ENCODE results near the gene USP37. TPM values are rescaled to one million over a fixed set of nuclear protein-coding genes. Genes with fewer than 3 reads are reported as not detected.
"Not testable (repeated sequence)": the region's sequence is repeated elsewhere in the genome, so short reads cannot be mapped to it uniquely, and the experiment has no call there.

The USP37 gene
- total RNA-seq, 2 experiments from 2014 or later: 30.2 to 32.7 TPM

- ChIA-PET CTCF (no interaction called here), POLR2A (no interaction called here)
- Mint-ChIP-seq H3K27ac (no peak overlapping the region), H3K4me3 (no peak overlapping the region), H3K36me3 (ENCODE audit: low read depth) (peaks cover 62% of the 10 kb centered on the region), H3K4me1 (no peaks in the 10 kb centered on the region), H3K27me3 (no peaks in the 10 kb centered on the region), H3K9me3 (no peaks in the 10 kb centered on the region)
- DNase-seq: no peak
Measured at GRCh38 chr2:218536804-218537494, 31.2 kb downstream of the USP37 start.

GRCh38 chr2:218529990-218530389 is 38.2 kb downstream of the USP37 start:
- no peak overlapping the region for H3K27ac Mint-ChIP-seq
- H3K9me3 Mint-ChIP-seq: peaks cover 9% of the 10 kb centered on the region
- no peak overlapping the region for H3K4me3 Mint-ChIP-seq
- no peaks in the 10 kb centered on the region for H3K4me1 Mint-ChIP-seq
- no peaks in the 10 kb centered on the region for H3K27me3 Mint-ChIP-seq
- ChIA-PET POLR2A (no interaction called here), CTCF (interaction anchor here (1.4 kb wide), 1 partner anchor 13 kb away, joined by 6 read pairs; no protein-coding TSS in a partner anchor)
- peaks cover 83% of the 10 kb centered on the region for H3K36me3 Mint-ChIP-seq (ENCODE audit: low read depth)
- no peak for DNase-seq

GRCh38 chr2:218528409-218528808 is 39.7 kb downstream of the USP37 start:
- H3K4me3 Mint-ChIP-seq, POLR2A ChIA-PET, H3K27ac Mint-ChIP-seq, DNase-seq, H3K4me1 Mint-ChIP-seq, H3K27me3 Mint-ChIP-seq: not testable (repeated sequence)
- CTCF ChIA-PET: interaction anchor here (1.4 kb wide), 1 partner anchor 12 kb away, joined by 6 read pairs; no protein-coding TSS in a partner anchor
- Mint-ChIP-seq H3K36me3 (ENCODE audit: low read depth) (peaks cover 90% of the 10 kb centered on the region), H3K9me3 (peaks cover 13% of the 10 kb centered on the region)

GRCh38 chr2:218523651-218524050 is 44.5 kb downstream of the USP37 start:
- ChIA-PET CTCF (no interaction called here), POLR2A (no interaction called here)
- H3K9me3 Mint-ChIP-seq: peaks cover 13% of the 10 kb centered on the region
- H3K27ac Mint-ChIP-seq: no peak overlapping the region
- peaks cover 72% of the 10 kb centered on the region for H3K36me3 Mint-ChIP-seq (ENCODE audit: low read depth)
- no peak for DNase-seq
- no peaks in the 10 kb centered on the region for H3K27me3 Mint-ChIP-seq
- peaks cover 9% of the 10 kb centered on the region for H3K4me1 Mint-ChIP-seq
- no peak overlapping the region for H3K4me3 Mint-ChIP-seq

- H3K27me3 Mint-ChIP-seq: no peaks in the 10 kb centered on the region
- CTCF ChIA-PET: no interaction called here
- no peak overlapping the region for H3K4me3 Mint-ChIP-seq
- H3K4me1 Mint-ChIP-seq: peaks cover 31% of the 10 kb centered on the region
- DNase-seq: no peak
- POLR2A ChIA-PET: no interaction called here
- no peaks in the 10 kb centered on the region for H3K9me3 Mint-ChIP-seq
- H3K27ac Mint-ChIP-seq: peak overlapping the region; percentile 44
- peaks cover 58% of the 10 kb centered on the region for H3K36me3 Mint-ChIP-seq (ENCODE audit: low read depth)
Measured at GRCh38 chr2:218518876-218519275, 49.3 kb downstream of the USP37 start.

GRCh38 chr2:218517434-218518206 is 50.5 kb downstream of the USP37 start:
- no peak for DNase-seq
- Mint-ChIP-seq H3K4me1 (peaks cover 31% of the 10 kb centered on the region), H3K9me3 (no peaks in the 10 kb centered on the region), H3K27ac (peak overlapping the region; percentile 66), H3K27me3 (no peaks in the 10 kb centered on the region), H3K36me3 (ENCODE audit: low read depth) (peaks cover 56% of the 10 kb centered on the region), H3K4me3 (no peak overlapping the region)
- ChIA-PET CTCF (interaction anchor here (1.0 to 1.6 kb wide), 6 partner anchors 8 to 139 kb away, joined by 3 to 5 read pairs (median 3); no protein-coding TSS in a partner anchor), POLR2A (interaction anchor here (0.6 to 1.4 kb wide), 3 partner anchors 22 to 117 kb away, joined by 3 read pairs; no protein-coding TSS in a partner anchor)

- no peak overlapping the region for H3K4me3 Mint-ChIP-seq
- ChIA-PET POLR2A (interaction anchor here (0.6 to 1.0 kb wide), 2 partner anchors 24 to 116 kb away, joined by 3 read pairs; no protein-coding TSS in a partner anchor), CTCF (interaction anchor here (0.7 to 1.6 kb wide), 14 partner anchors 9 to 292 kb away, joined by 3 to 6 read pairs (median 3); no protein-coding TSS in a partner anchor)
- no peak for DNase-seq
- H3K36me3 Mint-ChIP-seq (ENCODE audit: low read depth): peaks cover 52% of the 10 kb centered on the region
- no peaks in the 10 kb centered on the region for H3K27me3 Mint-ChIP-seq
- no peaks in the 10 kb centered on the region for H3K9me3 Mint-ChIP-seq
- H3K27ac Mint-ChIP-seq: peak overlapping the region; percentile 66
- peaks cover 31% of the 10 kb centered on the region for H3K4me1 Mint-ChIP-seq
Measured at GRCh38 chr2:218516614-218517013, 51.5 kb downstream of the USP37 start.

- Mint-ChIP-seq H3K4me3 (no peak overlapping the region), H3K4me1 (peaks cover 30% of the 10 kb centered on the region), H3K36me3 (ENCODE audit: low read depth) (peaks cover 51% of the 10 kb centered on the region), H3K27ac (no peak overlapping the region), H3K27me3 (no peaks in the 10 kb centered on the region), H3K9me3 (no peaks in the 10 kb centered on the region)
- DNase-seq: no peak
- ChIA-PET CTCF (interaction anchor here (1.4 kb wide), 1 partner anchor 17 kb away, joined by 4 read pairs; no protein-coding TSS in a partner anchor), POLR2A (no interaction called here)
Measured at GRCh38 chr2:218513676-218514075, 54.5 kb downstream of the USP37 start.

- H3K36me3 Mint-ChIP-seq (ENCODE audit: low read depth): peaks cover 51% of the 10 kb centered on the region
- peak overlapping the region; percentile 24 for H3K27ac Mint-ChIP-seq
- peaks cover 16% of the 10 kb centered on the region for H3K4me1 Mint-ChIP-seq
- ChIA-PET CTCF (no interaction called here), POLR2A (no interaction called here)
- no peak for DNase-seq
- no peaks in the 10 kb centered on the region for H3K9me3 Mint-ChIP-seq
- no peak overlapping the region for H3K4me3 Mint-ChIP-seq
- H3K27me3 Mint-ChIP-seq: no peaks in the 10 kb centered on the region
Measured at GRCh38 chr2:218508299-218508698, 59.9 kb downstream of the USP37 start.

- Mint-ChIP-seq H3K36me3 (ENCODE audit: low read depth) (peaks cover 64% of the 10 kb centered on the region), H3K9me3 (no peaks in the 10 kb centered on the region), H3K27ac (no peak overlapping the region), H3K4me1 (peaks cover 16% of the 10 kb centered on the region), H3K27me3 (no peaks in the 10 kb centered on the region), H3K4me3 (no peak overlapping the region)
- POLR2A ChIA-PET: no interaction called here
- CTCF ChIA-PET: interaction anchor here (1.2 to 1.3 kb wide), 3 partner anchors 10 to 12 kb away, joined by 3 to 4 read pairs (median 3); no protein-coding TSS in a partner anchor
- DNase-seq: no peak
Measured at GRCh38 chr2:218505754-218506371, 62.3 kb downstream of the USP37 start.

GRCh38 chr2:218501665-218502064 is 66.5 kb downstream of the USP37 start:
- CTCF ChIA-PET: no interaction called here
- H3K9me3 Mint-ChIP-seq: no peaks in the 10 kb centered on the region
- H3K4me1 Mint-ChIP-seq: no peaks in the 10 kb centered on the region
- DNase-seq: no peak
- POLR2A ChIA-PET: interaction anchor here (1.1 kb wide), 1 partner anchor 22 kb away, joined by 3 read pairs; no protein-coding TSS in a partner anchor
- no peak overlapping the region for H3K4me3 Mint-ChIP-seq
- H3K27ac Mint-ChIP-seq: no peak overlapping the region
- H3K27me3 Mint-ChIP-seq: no peaks in the 10 kb centered on the region
- peaks cover 47% of the 10 kb centered on the region for H3K36me3 Mint-ChIP-seq (ENCODE audit: low read depth)

- Mint-ChIP-seq H3K27me3 (no peaks in the 10 kb centered on the region), H3K9me3 (no peaks in the 10 kb centered on the region), H3K4me1 (no peaks in the 10 kb centered on the region), H3K36me3 (ENCODE audit: low read depth) (peaks cover 42% of the 10 kb centered on the region), H3K27ac (no peak overlapping the region), H3K4me3 (no peak overlapping the region)
- no peak for DNase-seq
- POLR2A ChIA-PET: interaction anchor here (1.1 kb wide), 1 partner anchor 21 kb away, joined by 3 read pairs; no protein-coding TSS in a partner anchor
- CTCF ChIA-PET: no interaction called here
Measured at GRCh38 chr2:218500501-218501060, 67.6 kb downstream of the USP37 start.

All from activated CD4-positive, alpha-beta memory T cell treated with anti-CD3 and anti-CD28 coated beads, Interleukin-2, amount 10 ng/mL, durations not matched to agents 7 days and 5 days (primary cell).